Mammary epithelial cell (primary cell): ENCODE data around the gene GPHB5.

ENCODE experiments used
- CTCF ChIP-seq, 2 donors: IDR thresholded peaks in 1 of 2; conservative IDR thresholded peaks in 1 of 2; 2 replicates each; pipeline ENCODE4 v1.5.1; 2011 to 2012; ENCODE audit warnings: inconsistent platforms in 2 of 2, low read length in 2 of 2, mild to moderate bottlenecking in 2 of 2, control low read depth in 1 of 2, low read depth in 1 of 2; ENCODE audit not compliant: insufficient read depth in 1 of 2; ENCODE audit errors: extremely low read depth in 1 of 2
- EZH2 ChIP-seq: IDR thresholded peaks from 2 replicates; pipeline ENCODE4 v1.6.1; 2012; ENCODE audit warnings: low read length, inconsistent platforms, borderline replicate concordance

GRCh38 chr14:63328787-63329737, 10.3 kb upstream of the GPHB5 start:
- TF ChIP-seq CTCF (conservative IDR thresholded peaks at IDR 0.05 in 1 of 2, IDR thresholded peaks at IDR 0.05 in 1 of 2; ENCODE audit: extremely low read depth in 1 of 2, insufficient read depth in 1 of 2, low read depth in 1 of 2, low read length in 2 of 2) (no peak), EZH2 (no peak)
